Stimulated activated CD8-positive, alpha-beta memory T cell treated with anti-CD3 and anti-CD28 coated beads, Interleukin-4, amount 100 ng/mL, for 24 hours (primary cell): Measurements from ENCODE around the gene TCTN3.
"Not testable (repeated sequence)": the region's sequence is repeated elsewhere in the genome, so short reads cannot be mapped to it uniquely, and the experiment has no call there.

Experiments used
- DNase-seq: peaks from one replicate; pipeline ENCODE4 v3.0.0-alpha.2; 2020; ENCODE audit warnings: low read depth

Gene TCTN3

GRCh38 chr10:95693668-95694534 is at the start of gene TCTN3:
TCTN3 (minus strand) TSS chr10:95693927; CDS start chr10:95693899, 28 bp downstream.
- peak; percentile 88 for DNase-seq

- DNase-seq: no peak
Observed at GRCh38 chr10:95742962-95743535, 49.3 kb upstream of the TCTN3 start.

- DNase-seq: no peak
Observed at GRCh38 chr10:95742485-95742884, 48.8 kb upstream of the TCTN3 start.

GRCh38 chr10:95741807-95742467 is 48.2 kb upstream of the TCTN3 start:
- DNase-seq: no peak

DNA sequence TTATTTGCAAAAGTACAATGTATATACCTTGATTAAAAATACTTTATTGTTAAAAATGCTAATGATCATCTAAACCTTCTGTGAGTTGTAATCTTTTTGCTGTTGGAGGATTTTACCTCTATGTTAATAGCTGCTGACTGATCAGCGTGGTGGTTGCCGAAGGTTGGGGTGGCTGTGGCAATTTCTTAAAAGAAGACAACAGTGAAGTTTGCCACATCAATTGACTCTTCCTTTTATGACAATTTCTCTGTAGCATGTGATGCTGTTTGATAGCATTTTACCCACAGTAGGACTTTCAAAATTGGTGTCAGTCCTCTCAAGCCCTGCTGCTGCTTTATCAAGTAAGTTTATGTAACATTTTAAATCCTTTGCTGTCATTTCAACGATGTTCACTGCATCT is 45.3 kb upstream of the TCTN3 start:
- DNase-seq: no peak

- not testable (repeated sequence) for DNase-seq
Observed at GRCh38 chr10:95732907-95733306, 39.2 kb upstream of the TCTN3 start.

DNA sequence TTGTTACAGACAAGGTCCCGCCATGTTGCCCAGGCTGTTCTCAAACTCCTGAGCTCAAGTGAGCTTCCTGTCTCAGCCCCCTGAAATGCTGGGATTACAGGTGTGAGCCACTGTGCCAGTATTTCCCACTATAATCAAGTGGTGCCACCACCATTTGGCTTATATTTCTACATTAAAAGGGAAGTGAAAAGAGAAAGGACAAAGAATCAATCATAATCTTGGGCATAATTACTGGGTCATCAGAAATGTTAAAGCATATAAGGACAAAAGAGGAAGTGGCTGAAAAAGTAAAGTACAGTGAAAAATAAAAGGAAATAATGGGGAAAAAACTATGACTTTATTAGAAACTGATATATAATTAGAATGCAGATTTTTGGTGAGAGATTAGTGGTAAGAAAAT is 36.5 kb upstream of the TCTN3 start:
- no peak for DNase-seq

- DNase-seq: no peak
Observed at GRCh38 chr10:95729323-95730055, 35.8 kb upstream of the TCTN3 start.

GRCh38 chr10:95728526-95728925 is 34.8 kb upstream of the TCTN3 start:
- no peak for DNase-seq

DNA sequence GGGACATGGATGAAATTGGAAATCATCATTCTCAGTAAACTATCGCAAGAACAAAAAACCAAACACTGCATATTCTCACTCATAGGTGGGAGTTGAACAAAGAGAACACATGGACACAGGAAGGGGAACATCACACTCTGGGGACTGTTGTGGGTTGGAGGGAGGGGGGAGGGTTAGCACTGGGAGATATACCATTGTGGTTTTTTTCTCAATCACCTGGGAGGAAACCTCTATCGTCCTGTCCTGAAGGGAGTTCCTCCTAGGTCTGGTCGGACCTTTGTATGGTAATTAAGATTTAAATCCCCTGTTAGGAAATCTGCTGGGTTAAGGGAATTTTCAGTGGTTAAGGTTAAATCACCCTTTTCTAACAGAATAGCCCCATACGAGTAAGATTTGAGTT is 28.8 kb upstream of the TCTN3 start:
- not testable (repeated sequence) for DNase-seq

DNA sequence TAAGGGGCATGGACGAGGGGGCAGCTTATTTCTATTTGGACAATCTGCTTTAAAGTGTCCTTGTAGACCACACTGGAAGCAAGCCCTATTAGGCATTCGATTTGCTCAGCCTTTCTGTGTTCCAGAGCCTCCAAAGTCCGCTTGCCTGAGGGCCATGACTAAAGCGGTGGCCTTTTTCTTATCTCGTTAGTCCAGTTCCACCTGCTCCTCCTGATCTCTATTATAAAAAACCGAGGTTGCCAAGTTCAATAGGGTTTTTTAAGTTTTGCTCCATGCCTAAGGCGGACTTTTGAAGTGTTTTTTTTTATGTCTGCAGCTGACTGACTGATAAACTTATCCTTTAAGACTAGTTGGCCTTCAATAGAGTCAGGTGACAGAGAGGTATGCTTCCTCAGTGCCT is 27.0 kb upstream of the TCTN3 start:
- not testable (repeated sequence) for DNase-seq

DNA sequence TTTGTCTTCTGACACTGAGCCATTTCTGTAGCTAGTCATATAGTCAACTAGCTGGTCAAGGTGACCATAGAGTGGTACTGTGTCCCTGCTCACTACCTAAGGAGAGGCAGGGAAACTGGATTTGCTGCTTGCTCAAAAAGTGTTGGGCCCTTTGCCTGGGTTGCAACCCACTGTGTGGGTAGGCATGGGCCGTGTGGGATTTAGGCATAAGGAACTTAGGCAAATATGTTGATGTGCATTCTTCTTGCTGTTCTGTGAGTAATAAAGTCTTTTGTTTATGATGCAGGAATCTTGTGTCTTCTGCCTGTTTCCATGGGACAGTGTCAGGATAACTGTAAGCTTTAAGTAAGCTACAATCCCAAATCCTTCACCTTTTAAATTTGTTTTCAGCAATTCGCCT is 23.1 kb upstream of the TCTN3 start:
- no peak for DNase-seq

DNA sequence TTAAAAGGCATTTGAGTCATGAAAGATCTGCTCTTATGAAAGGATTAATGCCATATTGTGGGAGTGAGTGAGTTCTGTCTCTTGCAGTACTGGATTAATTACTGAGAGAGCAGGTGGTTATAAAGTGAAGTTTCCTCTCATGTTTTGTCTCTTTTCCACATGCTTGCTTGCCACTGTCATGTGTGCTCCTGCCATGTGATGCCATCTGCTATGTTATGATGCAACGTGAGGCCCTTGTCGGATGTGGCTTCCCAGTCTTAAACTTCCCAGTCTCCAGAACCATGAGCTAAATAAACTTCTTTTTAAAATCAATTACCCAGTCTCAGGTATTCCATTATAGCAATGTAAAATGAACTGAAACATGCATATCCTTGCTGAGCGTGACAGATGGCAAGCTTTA is 22.7 kb upstream of the TCTN3 start:
- no peak for DNase-seq

DNA sequence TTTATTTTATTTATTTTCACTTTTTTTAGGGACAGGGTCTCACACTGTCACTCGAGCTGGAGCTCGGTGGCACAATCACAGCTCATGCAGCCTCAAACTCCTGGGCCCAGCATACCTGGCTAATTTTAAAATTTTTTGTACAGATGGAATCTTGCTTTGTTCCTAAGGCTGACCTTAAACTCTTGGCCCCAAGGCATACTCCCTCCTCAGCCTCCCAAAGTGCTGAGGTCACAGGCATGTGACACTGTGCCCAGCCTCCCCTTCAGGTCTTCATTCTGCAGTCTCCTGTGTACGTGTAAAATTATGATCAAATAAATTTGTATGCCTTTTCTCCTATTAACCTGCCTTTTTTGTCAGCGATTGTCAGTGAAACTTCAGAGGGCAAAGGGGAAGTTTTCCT is 17.8 kb upstream of the TCTN3 start:
- no peak for DNase-seq

GRCh38 chr10:95706990-95707389 is 13.3 kb upstream of the TCTN3 start:
- no peak for DNase-seq

GRCh38 chr10:95706573-95706972 is 12.8 kb upstream of the TCTN3 start:
- no peak for DNase-seq

GRCh38 chr10:95698415-95698814 is 4.7 kb upstream of the TCTN3 start:
- no peak for DNase-seq

- no peak for DNase-seq
Observed at GRCh38 chr10:95697429-95697828, 3.7 kb upstream of the TCTN3 start.

- no peak for DNase-seq
Observed at GRCh38 chr10:95694665-95695064, 938 bp upstream of the TCTN3 start.

GRCh38 chr10:95693071-95693667 is 558 bp downstream of the TCTN3 start:
- no peak for DNase-seq

- DNase-seq: no peak
Observed at GRCh38 chr10:95691281-95691680, 2.4 kb downstream of the TCTN3 start.

DNA sequence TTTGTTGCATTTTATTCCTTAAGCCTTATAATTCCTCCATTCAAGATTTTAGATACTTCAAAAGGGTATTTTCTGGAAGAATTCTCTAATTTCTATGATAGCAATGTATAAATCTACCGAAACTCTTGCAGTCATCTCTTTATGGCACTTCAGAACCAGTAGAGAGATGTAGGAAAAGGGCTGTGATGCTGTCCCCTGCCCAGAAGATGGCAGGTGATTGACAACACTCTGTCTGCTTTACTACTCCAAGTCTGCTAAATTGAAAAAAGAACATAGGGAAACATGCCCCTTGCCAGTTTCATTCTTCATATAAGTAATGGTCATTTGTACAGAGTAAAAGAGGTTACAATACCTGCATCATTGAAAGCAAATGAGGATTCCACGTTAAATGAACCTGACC is 5.1 kb downstream of the TCTN3 start:
- no peak for DNase-seq
